Omental fat pad (tissue), 4 donors: Measurements from ENCODE around the gene SIM1. TPM values are rescaled to one million over a fixed set of nuclear protein-coding genes. Genes with fewer than 3 reads are reported as not detected.
"Not testable (repeated sequence)": the region's sequence is repeated elsewhere in the genome, so short reads cannot be mapped to it uniquely, and the experiment has no call there.

Experiments
- ATAC-seq: fragments of 150-250 bp; one replicate; pipeline ENCODE4 v1.9.1; 2016; ENCODE audit warnings: mild to moderate bottlenecking, moderate library complexity; ENCODE audit not compliant: low FRiP score
- DNase-seq: peaks from one replicate; pipeline ENCODE4 v3.0.0-alpha.2; 2019; ENCODE audit warnings: low spot score
- CTCF ChIP-seq, 3 donors: fragments of 450-650 bp; IDR thresholded peaks; one replicate each; pipeline ENCODE4 v1.5.1; 2016 to 2017; ENCODE audit warnings: antibody characterized with exemption in 3 of 3, mild to moderate bottlenecking in 3 of 3, moderate library complexity in 2 of 3
- total RNA-seq, 4 donors: library from RNA; depleted of rRNA; stranded (reverse); fragments of >200 nt; gene quantifications; one replicate each; pipeline ENCODE4 v1.1.0, GENCODE V29; 2016

The SIM1 gene
- total RNA-seq, 4 donors from 2014 or later, result 0.32 TPM; not detected in 3

- no peak for ATAC-seq
- TF ChIP-seq CTCF (IDR thresholded peaks at IDR 0.05), result no peak
- DNase-seq, result no peak
These were observed 94.5 kb downstream of the SIM1 start for GRCh38 chr6:100370265-100370664.

DNA sequence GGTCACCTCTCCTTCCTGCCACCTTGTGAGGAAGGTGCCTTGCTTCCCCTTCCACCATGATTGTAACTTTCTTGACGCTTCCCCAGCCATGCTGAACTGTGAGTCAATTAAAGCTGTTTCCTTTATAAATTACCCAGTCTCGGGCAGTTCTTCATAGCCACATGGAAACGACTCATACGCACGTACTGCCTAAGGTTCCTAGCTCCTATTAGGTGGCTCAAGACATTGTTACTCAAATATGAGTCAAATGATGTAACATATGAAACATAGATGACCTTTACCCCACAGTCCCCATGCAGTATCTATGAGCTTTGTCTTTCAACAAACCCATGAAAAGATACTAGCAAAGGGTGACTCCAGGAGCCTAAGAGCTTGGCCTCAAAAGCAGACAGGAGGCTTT, 98.3 kb downstream of the SIM1 start:
- no peak for ATAC-seq
- no peak for TF ChIP-seq CTCF (IDR thresholded peaks at IDR 0.05)
- no peak for DNase-seq

- DNase-seq, result no peak
- no peak for TF ChIP-seq CTCF (IDR thresholded peaks at IDR 0.05)
- no peak for ATAC-seq
These were observed 101.1 kb downstream of the SIM1 start for GRCh38 chr6:100363651-100364050.

DNA sequence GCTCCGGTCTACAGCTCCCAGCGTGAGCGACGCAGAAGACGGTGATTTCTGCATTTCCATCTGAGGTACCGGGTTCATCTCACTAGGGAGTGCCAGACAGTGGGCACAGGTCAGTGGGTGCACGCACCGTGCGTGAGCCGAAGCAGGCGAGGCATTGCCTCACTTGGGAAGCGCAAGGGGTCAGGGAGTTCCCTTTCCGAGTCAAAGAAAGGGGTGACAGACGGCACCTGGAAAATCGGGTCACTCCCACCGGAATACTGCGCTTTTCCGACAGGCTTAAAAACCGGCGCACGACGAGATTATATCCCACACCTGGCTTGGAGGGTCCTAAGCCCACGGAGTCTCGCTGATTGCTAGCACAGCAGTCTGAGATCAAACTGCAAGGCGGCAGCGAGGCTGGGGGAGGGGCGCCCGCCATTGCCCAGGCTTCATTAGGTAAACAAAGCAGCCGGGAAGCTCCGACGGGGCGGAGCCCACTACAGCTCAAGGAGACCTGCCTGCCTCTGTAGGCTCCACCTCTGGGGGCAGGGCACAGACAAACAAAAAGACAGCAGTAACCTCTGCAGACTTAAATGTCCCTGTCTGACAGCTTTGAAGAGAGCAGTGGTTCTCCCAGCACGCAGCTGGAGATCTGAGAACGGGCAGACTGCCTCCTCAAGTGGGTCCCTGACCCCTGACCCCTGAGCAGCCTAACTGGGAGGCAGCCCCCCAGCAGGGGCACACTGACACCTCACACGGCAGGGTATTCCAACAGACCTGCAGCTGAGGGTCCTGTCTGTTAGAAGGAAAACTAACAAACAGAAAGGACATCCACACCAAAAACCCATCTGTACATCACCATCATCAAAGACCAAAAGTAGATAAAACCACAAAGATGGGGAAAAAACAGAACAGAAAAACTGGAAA, 109.7 kb downstream of the SIM1 start:
- ATAC-seq, DNase-seq: not testable (repeated sequence)

GRCh38 chr6:100353276-100354015, 111.3 kb downstream of the SIM1 start:
- DNase-seq (no peak), ATAC-seq (no peak)
- TF ChIP-seq CTCF (IDR thresholded peaks at IDR 0.05), result no peak

GRCh38 chr6:100350139-100350538, 114.6 kb downstream of the SIM1 start:
- no peak for TF ChIP-seq CTCF (IDR thresholded peaks at IDR 0.05)
- ATAC-seq (no peak), DNase-seq (no peak)

DNA sequence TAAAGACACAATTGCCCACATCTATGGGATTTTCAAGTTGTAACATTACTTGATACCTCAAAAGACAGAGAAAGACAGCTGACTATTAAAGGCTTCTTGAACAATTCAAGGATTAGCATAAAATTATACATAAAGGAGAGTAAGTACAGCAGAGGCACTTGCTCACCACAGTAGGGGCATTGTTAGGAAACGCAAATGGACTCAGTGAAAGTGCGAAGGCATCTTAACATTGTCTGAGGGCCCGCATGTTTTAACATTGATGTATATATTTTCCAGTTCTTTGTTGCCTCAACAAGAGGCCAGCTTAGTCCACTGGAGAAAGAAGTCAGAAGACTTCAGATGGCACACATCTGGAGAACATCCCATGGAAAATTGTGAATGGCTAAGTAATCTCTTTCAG, 115.4 kb downstream of the SIM1 start:
- no peak for TF ChIP-seq CTCF (IDR thresholded peaks at IDR 0.05)
- DNase-seq (no peak), ATAC-seq (no peak)
